GM23338 (cell line): ENCODE measurements around the gene LTBP4. TPM values are rescaled to one million over a fixed set of nuclear protein-coding genes. Genes with fewer than 3 reads are reported as not detected.

Experiments used
- ATAC-seq: fragments of 200-7000 bp; cut with Tn5 transposase; 3 replicates; pipeline ENCODE4 v1.9.1; 2020
- DNase-seq: peaks from one replicate; pipeline ENCODE4 v3.0.0-alpha.2; 2015; ENCODE audit warnings: low spot score
- H2AFZ ChIP-seq: fragments of 200-600 bp; sonication (generic); 2 replicates; pipeline ENCODE4 v1.8.0; 2016; ENCODE audit warnings: antibody characterized with exemption, mild to moderate bottlenecking, moderate library complexity
- H3F3A ChIP-seq: fragments of 200-600 bp; sonication (generic); replicated peaks from 2 replicates; pipeline ENCODE4 v1.8.0; 2017; ENCODE audit warnings: antibody characterized with exemption, mixed run types, low read depth
- H3K27ac ChIP-seq: fragments of 200-600 bp; sonication (generic); 2 replicates; pipeline ENCODE4 v1.6.1; 2016; ENCODE audit warnings: low read depth
- H3K27me3 ChIP-seq: fragments of 200-600 bp; sonication (generic); 2 replicates; pipeline ENCODE4 v1.8.0; 2016; ENCODE audit warnings: mild to moderate bottlenecking, mixed run types, moderate library complexity; ENCODE audit not compliant: insufficient read depth
- H3K36me3 ChIP-seq: fragments of 200-600 bp; sonication (generic); 2 replicates; pipeline ENCODE4 v1.8.0; 2016; ENCODE audit warnings: mild to moderate bottlenecking; ENCODE audit not compliant: insufficient read depth
- H3K4me1 ChIP-seq: fragments of 200-600 bp; sonication (generic); 2 replicates; pipeline ENCODE4 v1.8.0; 2016; ENCODE audit warnings: mild to moderate bottlenecking, moderate library complexity; ENCODE audit not compliant: insufficient read depth
- H3K4me2 ChIP-seq: fragments of 200-600 bp; sonication (generic); 2 replicates; pipeline ENCODE4 v1.7.1; 2017; ENCODE audit warnings: mixed run types
- H3K4me3 ChIP-seq: fragments of 200-600 bp; sonication (generic); 2 replicates; pipeline ENCODE4 v1.6.1; 2016; ENCODE audit warnings: mixed run types
- H3K79me2 ChIP-seq: fragments of 200-600 bp; sonication (generic); replicated peaks from 2 replicates; pipeline ENCODE4 v1.8.0; 2017; ENCODE audit warnings: mild to moderate bottlenecking; ENCODE audit not compliant: insufficient read depth
- H3K9me2 ChIP-seq: fragments of 200-600 bp; sonication (generic); 2 replicates; pipeline ENCODE4 v1.8.0; 2017; ENCODE audit not compliant: insufficient read depth
- H4K20me1 ChIP-seq: fragments of 200-600 bp; sonication (generic); replicated peaks from 2 replicates; pipeline ENCODE4 v1.8.0; 2017; ENCODE audit warnings: mild to moderate bottlenecking; ENCODE audit not compliant: insufficient read depth
- H3K27ac Mint-ChIP-seq: 2 replicates; pipeline ENCODE4 v1.8.0; 2020; ENCODE audit warnings: inconsistent platforms, mild to moderate bottlenecking, moderate library complexity, mixed read lengths
- H3K27me3 Mint-ChIP-seq: 3 replicates; pipeline ENCODE4 v1.8.0; 2022; ENCODE audit warnings: low read depth, mild to moderate bottlenecking, moderate library complexity, mixed read lengths, inconsistent platforms; ENCODE audit not compliant: insufficient read depth, poor library complexity
- H3K36me3 Mint-ChIP-seq: 3 replicates; pipeline ENCODE4 v1.8.0; 2021; ENCODE audit warnings: low read depth, mild to moderate bottlenecking, inconsistent platforms, moderate library complexity, mixed read lengths
- H3K4me1 Mint-ChIP-seq: 3 replicates; pipeline ENCODE4 v1.8.0; 2020; ENCODE audit warnings: mild to moderate bottlenecking, inconsistent platforms, mixed read lengths
- H3K4me3 Mint-ChIP-seq: 3 replicates; pipeline ENCODE4 v1.8.0; 2021; ENCODE audit warnings: moderate library complexity, mild to moderate bottlenecking, inconsistent platforms, mixed read lengths
- H3K9me3 Mint-ChIP-seq: 3 replicates; pipeline ENCODE4 v1.8.0; 2020; ENCODE audit warnings: moderate library complexity, mild to moderate bottlenecking, inconsistent platforms, mixed read lengths
- CREB1 ChIP-seq: fragments of 250-450 bp; sonication (Bioruptor Pico); IDR thresholded peaks from 2 replicates; pipeline ENCODE4 v1.5.0; 2020; ENCODE audit warnings: low read depth, mild to moderate bottlenecking, moderate library complexity
- ETS1 ChIP-seq: IDR thresholded peaks from 2 replicates; pipeline ENCODE4 v1.6.1; 2016; ENCODE audit warnings: antibody characterized with exemption
- EZH2 ChIP-seq: fragments of 200-600 bp; sonication (generic); IDR thresholded peaks from one replicate; pipeline ENCODE4 v1.8.0; 2017; ENCODE audit warnings: antibody characterized with exemption, mild to moderate bottlenecking, low read depth; ENCODE audit not compliant: unreplicated experiment
- EZH2phosphoT487 ChIP-seq: fragments of 200-600 bp; sonication (generic); IDR thresholded peaks from one replicate; pipeline ENCODE4 v1.8.1; 2018; ENCODE audit warnings: antibody characterized with exemption; ENCODE audit not compliant: unreplicated experiment
- JUNB ChIP-seq: IDR thresholded peaks from one replicate; pipeline ENCODE4 v1.6.1; 2016; ENCODE audit warnings: antibody characterized with exemption; ENCODE audit not compliant: unreplicated experiment
- POLR2AphosphoS5 ChIP-seq: IDR thresholded peaks from 2 replicates; pipeline ENCODE4 v1.6.1; 2016; ENCODE audit warnings: antibody characterized with exemption, low read depth
- STAT1 ChIP-seq: IDR thresholded peaks from one replicate; pipeline ENCODE4 v1.6.1; 2016; ENCODE audit warnings: antibody characterized with exemption; ENCODE audit not compliant: unreplicated experiment
- ZNF114 ChIP-seq: fragments of 250-450 bp; sonication (Bioruptor Pico); IDR thresholded peaks from 2 replicates; pipeline ENCODE4 v1.5.0; 2020; ENCODE audit warnings: mild to moderate bottlenecking, moderate library complexity
- ZNF331 ChIP-seq: fragments of 250-450 bp; sonication (Bioruptor Pico); IDR thresholded peaks from 2 replicates; pipeline ENCODE4 v1.5.0; 2020; ENCODE audit warnings: low read depth, mild to moderate bottlenecking, moderate library complexity
- ZNF462 ChIP-seq: fragments of 250-450 bp; sonication (Bioruptor Pico); IDR thresholded peaks from 2 replicates; pipeline ENCODE4 v1.5.0; 2020; ENCODE audit warnings: mild to moderate bottlenecking, moderate library complexity
- polyA plus RNA-seq: library from polyadenylated mRNA; unstranded; fragments of >200 nt; fragmentation: Nextera tagmentation; extraction: Ambion mirVana; gene quantifications from 2 replicates; pipeline ENCODE4 v1.2.1, GENCODE V29; 2016
- total RNA-seq: library from RNA; depleted of rRNA; stranded (reverse); fragments of >200 nt; shearing (Covaris generic); gene quantifications from 2 replicates; pipeline ENCODE4 v1.2.3, GENCODE V29; 2014

The LTBP4 gene
- total and polyA plus RNA-seq, 2 experiments from 2014 or later, result 50.3 to 65.0 TPM

GRCh38 chr19:40582467-40582866 lies 18.7 kb upstream of the LTBP4 start (continued):
- no peak for TF ChIP-seq ZNF462 (CRISPR knock-in tag)

- Histone ChIP-seq H3K27me3 (no peaks in the 10 kb centered on the region), H3K79me2 (no peaks in the 10 kb centered on the region), H3F3A (0 out of 2 replicates have a peak, but pooled peaks cover 4% of the 10 kb centered on the region), H4K20me1 (peaks cover 14% of the 10 kb centered on the region; the same call in 1 of the 2 replicates), H3K27ac (no peak overlapping the region), H2AFZ (no peak overlapping the region), H3K9me2 (no peaks in the 10 kb centered on the region), H3K4me1 (no peaks in the 10 kb centered on the region), H3K4me3 (no peak overlapping the region), H3K4me2 (no peak overlapping the region), H3K36me3 (peaks cover 11% of the 10 kb centered on the region; the same call in 1 of the 2 replicates)
- no peaks in the 10 kb centered on the region for H3K9me3 Mint-ChIP-seq
- H3K4me1 Mint-ChIP-seq, result peaks cover 4% of the 10 kb centered on the region
- peaks cover 8% of the 10 kb centered on the region for H3K27me3 Mint-ChIP-seq
- H3K4me3 Mint-ChIP-seq, result no peak overlapping the region
- DNase-seq (no peak), ATAC-seq (no peak)
- H3K27ac Mint-ChIP-seq, result no peak overlapping the region
- H3K36me3 Mint-ChIP-seq, result peaks cover 48% of the 10 kb centered on the region
- no peak for TF ChIP-seq POLR2AphosphoS5
- TF ChIP-seq ZNF462 (CRISPR knock-in tag), result no peak
- no peak for TF ChIP-seq ZNF114 (CRISPR knock-in tag)
- no peak for TF ChIP-seq EZH2
- TF ChIP-seq CREB1, result no peak
- TF ChIP-seq ETS1, result no peak
- TF ChIP-seq EZH2phosphoT487, result no peak
- no peak for TF ChIP-seq STAT1
- TF ChIP-seq JUNB, result no peak
- TF ChIP-seq ZNF331 (CRISPR knock-in tag), result no peak
Measured at GRCh38 chr19:40583283-40583682, 17.9 kb upstream of the LTBP4 start.
